ENCODE measurements around the gene GPR137.

DNA sequence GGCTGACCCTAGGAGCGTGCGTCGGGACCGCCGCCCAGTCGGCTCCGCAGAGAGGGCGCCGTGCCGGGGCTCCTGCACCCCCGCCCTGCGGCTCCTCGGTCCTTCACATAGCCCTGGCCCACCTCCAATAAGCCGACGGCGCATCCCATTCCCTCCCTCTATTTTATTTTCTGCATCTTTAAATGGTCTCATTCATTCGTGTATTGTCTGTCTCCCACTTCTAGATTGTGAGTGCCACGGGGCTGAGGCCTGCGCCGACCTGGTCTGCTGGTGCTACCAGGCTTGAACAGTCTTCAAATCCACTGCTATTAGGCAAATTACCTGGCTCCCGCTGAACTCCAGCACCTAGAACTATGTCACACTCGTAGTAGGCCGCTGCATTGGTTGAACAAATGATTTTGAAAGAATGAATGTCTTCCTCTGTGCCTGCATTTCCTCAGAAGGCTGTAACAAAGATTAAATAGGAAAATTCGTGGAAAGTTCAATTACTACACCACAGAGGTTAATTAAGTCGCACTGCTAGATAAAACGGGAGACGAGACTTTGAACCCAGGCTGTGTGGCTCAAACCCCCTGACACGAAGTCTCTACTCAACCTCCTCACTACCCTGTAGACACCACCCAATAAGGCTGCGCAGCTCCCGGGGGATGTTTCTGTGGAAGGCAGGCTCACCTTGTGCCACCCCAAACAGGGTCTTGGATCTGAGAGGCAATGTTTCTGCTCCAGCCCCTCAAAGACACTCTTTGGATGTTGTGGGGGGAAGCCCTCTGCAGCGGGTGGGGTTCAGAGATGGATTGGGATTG is 37.7 kb upstream of the GPR137 start:
- TF ChIP-seq TEAD2 (tag; IDR thresholded peaks at IDR 0.05) (no peak), RCOR1 (IDR thresholded peaks at IDR 0.05; ENCODE audit: borderline replicate concordance in 1 of 2, low read depth in 2 of 2, low read length in 2 of 2) (no peak), POLR2A (conservative IDR thresholded peaks at IDR 0.05) (no peak), CTCF (IDR thresholded peaks at IDR 0.05 in 2 of 3, conservative IDR thresholded peaks at IDR 0.05 in 1 of 3; ENCODE audit: insufficient read depth in 2 of 3, low read depth in 1 of 3, low read length in 3 of 3) (no peak), JUND (IDR thresholded peaks at IDR 0.05; ENCODE audit: borderline replicate concordance, low read depth, low read length) (no peak), JUND (tag; IDR thresholded peaks at IDR 0.05; ENCODE audit: borderline replicate concordance, low read depth, low read length) (no peak), SMC3 (conservative IDR thresholded peaks at IDR 0.05; ENCODE audit: insufficient read depth, low read depth, low read length) (no peak), TBP (optimal IDR thresholded peaks at IDR 0.05; ENCODE audit: low read depth, low read length) (no peak), ETV5 (CRISPR knock-in tag; IDR thresholded peaks at IDR 0.05; ENCODE audit: low read depth) (no peak), MTA2 (IDR thresholded peaks at IDR 0.05; ENCODE audit: low read depth) (no peak), TAF15 (IDR thresholded peaks at IDR 0.05; ENCODE audit: low read depth, low read length) (no peak)
- TF ChIP-seq, protein P1, sequence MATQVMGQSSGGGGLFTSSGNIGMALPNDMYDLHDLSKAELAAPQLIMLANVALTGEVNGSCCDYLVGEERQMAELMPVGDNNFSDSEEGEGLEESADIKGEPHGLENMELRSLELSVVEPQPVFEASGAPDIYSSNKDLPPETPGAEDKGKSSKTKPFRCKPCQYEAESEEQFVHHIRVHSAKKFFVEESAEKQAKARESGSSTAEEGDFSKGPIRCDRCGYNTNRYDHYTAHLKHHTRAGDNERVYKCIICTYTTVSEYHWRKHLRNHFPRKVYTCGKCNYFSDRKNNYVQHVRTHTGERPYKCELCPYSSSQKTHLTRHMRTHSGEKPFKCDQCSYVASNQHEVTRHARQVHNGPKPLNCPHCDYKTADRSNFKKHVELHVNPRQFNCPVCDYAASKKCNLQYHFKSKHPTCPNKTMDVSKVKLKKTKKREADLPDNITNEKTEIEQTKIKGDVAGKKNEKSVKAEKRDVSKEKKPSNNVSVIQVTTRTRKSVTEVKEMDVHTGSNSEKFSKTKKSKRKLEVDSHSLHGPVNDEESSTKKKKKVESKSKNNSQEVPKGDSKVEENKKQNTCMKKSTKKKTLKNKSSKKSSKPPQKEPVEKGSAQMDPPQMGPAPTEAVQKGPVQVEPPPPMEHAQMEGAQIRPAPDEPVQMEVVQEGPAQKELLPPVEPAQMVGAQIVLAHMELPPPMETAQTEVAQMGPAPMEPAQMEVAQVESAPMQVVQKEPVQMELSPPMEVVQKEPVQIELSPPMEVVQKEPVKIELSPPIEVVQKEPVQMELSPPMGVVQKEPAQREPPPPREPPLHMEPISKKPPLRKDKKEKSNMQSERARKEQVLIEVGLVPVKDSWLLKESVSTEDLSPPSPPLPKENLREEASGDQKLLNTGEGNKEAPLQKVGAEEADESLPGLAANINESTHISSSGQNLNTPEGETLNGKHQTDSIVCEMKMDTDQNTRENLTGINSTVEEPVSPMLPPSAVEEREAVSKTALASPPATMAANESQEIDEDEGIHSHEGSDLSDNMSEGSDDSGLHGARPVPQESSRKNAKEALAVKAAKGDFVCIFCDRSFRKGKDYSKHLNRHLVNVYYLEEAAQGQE (IDR thresholded peaks at IDR 0.05; ENCODE audit: borderline replicate concordance), result no peak
- TF ChIP-seq, protein P1 (CRISPR knock-in tag; IDR thresholded peaks at IDR 0.05; ENCODE audit: low read depth), result no peak
